ENCODE results near the gene C2orf78.

- no peak for TF ChIP-seq CTCF (IDR thresholded peaks at IDR 0.05)
- TF ChIP-seq POLR2AphosphoS5 (IDR thresholded peaks at IDR 0.05), result no peak
- TF ChIP-seq POLR2A (IDR thresholded peaks at IDR 0.05), result no peak
These were observed 24.1 kb upstream of the C2orf78 start for GRCh38 chr2:73759904-73760303.
